ENCODE results near the gene SLC6A19. TPM values are rescaled to one million over a fixed set of nuclear protein-coding genes. Genes with fewer than 3 reads are reported as not detected.

Gene SLC6A19
- total and polyA plus RNA-seq, 9 of the 15 experiments (the other 6 are each of a cell fraction or from before 2014, with no cell fraction given), result 0.03 to 1.6 (median 0.59) TPM

GRCh38 chr5:1185629-1186350 lies 15.6 kb upstream of the SLC6A19 start (continued):
- TF ChIP-seq ID3 (CRISPR knock-in tag; IDR thresholded peaks at IDR 0.05) (no peak), ID3 (tag; IDR thresholded peaks at IDR 0.05) (peak; percentile 92), CREB3L1 (IDR thresholded peaks at IDR 0.05; ENCODE audit: borderline replicate concordance, low read depth) (no peak), U2AF2 (optimal IDR thresholded peaks at IDR 0.05; ENCODE audit: low read depth, low read length) (no peak), ZBTB34 (CRISPR knock-in tag; IDR thresholded peaks at IDR 0.05) (no peak), ZNF165 (CRISPR knock-in tag; IDR thresholded peaks at IDR 0.05; ENCODE audit: borderline replicate concordance) (peak; percentile 78; the same call in 1 of the 2 replicates), ZBTB7A (IDR thresholded peaks at IDR 0.05; ENCODE audit: borderline replicate concordance, control insufficient read depth, low read depth, low read length) (peak; percentile 75; the same call in 1 of the 2 replicates), SMAD3 (CRISPR knock-in tag; conservative IDR thresholded peaks at IDR 0.05) (peak; percentile 81; the same call in 1 of the 2 replicates), ELK1 (CRISPR knock-in tag; IDR thresholded peaks at IDR 0.05) (no peak), ZFP1 (CRISPR knock-in tag; IDR thresholded peaks at IDR 0.05) (peak; percentile 64; the same call in 1 of the 2 replicates), ZNF444 (CRISPR knock-in tag; IDR thresholded peaks at IDR 0.05) (no peak), MLX (CRISPR knock-in tag; conservative IDR thresholded peaks at IDR 0.05) (0 out of 4 replicates have a peak, but pooled peaks of 1 of the 2 experiments have one; percentile 13), CBFA2T3 (IDR thresholded peaks at IDR 0.05) (peak; percentile 98), NR1H2 (CRISPR knock-in tag; IDR thresholded peaks at IDR 0.05) (no peak), ZNF609 (CRISPR knock-in tag; IDR thresholded peaks at IDR 0.05; ENCODE audit: borderline replicate concordance) (peak; percentile 64; the same call in 1 of the 2 replicates)

All from K562 (cell line).